K562 (cell line): ENCODE data around the gene RAB5B. TPM values are rescaled to one million over a fixed set of nuclear protein-coding genes. Genes with fewer than 3 reads are reported as not detected.
"Not testable (repeated sequence)": the region's sequence is repeated elsewhere in the genome, so short reads cannot be mapped to it uniquely, and the experiment has no call there.

Experiments
- ATAC-seq: fragments of 200-7000 bp; cut with Tn5 transposase; 3 replicates; pipeline ENCODE4 v1.9.1; 2020; ENCODE audit warnings: moderate library complexity
- BruUV-seq: library from RNA; stranded (reverse); fragments of 400-500 nt; replicated peaks from 2 replicates; lab custom pipeline; 2021; lab: Mats Ljungman, UMichigan
- CTCF ChIA-PET: fragments of 300-600 bp; formaldehyde crosslinking; extraction: SDS; loops from one replicate; lab custom pipeline; 2021; ENCODE audit warnings: low intra/inter-chr PET ratio; lab: Yijun Ruan, JAX
- POLR2A ChIA-PET: fragments of 300-600, 350-650 bp; sonication (Branson Sonifier 250); formaldehyde crosslinking; extraction: SDS; loops from one replicate; lab custom pipeline; 2021; ENCODE audit warnings: antibody characterized with exemption, inconsistent platforms; lab: Yijun Ruan, JAX
- DNase-seq, 4 experiments: peaks; one replicate each; pipeline versions ENCODE4 v3.0.0 to v3.0.0-alpha.2; 2011 to 2018; ENCODE audit warnings: low spot score in 3 of 4, mixed read lengths in 3 of 4; ENCODE audit errors: extremely low read depth in 1 of 4
- FAIRE-seq: peaks from 2 replicates; lab custom pipeline; 2011; peaks lifted over from hg19 to GRCh38; lab: Jason Lieb, UNC
- H2AFZ ChIP-seq: 2 replicates; pipeline ENCODE4 v1.6.0; 2011; ENCODE audit warnings: low read depth, low read length, control low read depth, inconsistent platforms
- H3K27ac ChIP-seq: fragments of 200-600 bp; 3 replicates; pipeline ENCODE4 v1.8.0; 2011; ENCODE audit warnings: low read depth, mild to moderate bottlenecking, control low read depth, inconsistent platforms, low read length, moderate library complexity, mixed read lengths; ENCODE audit errors: extremely low read depth
- H3K27me3 ChIP-seq, 2 experiments: fragments of 300-600 bp in 1 of 2; 2 replicates in 1 of 2; 3 replicates in 1 of 2; pipeline versions ENCODE4 v1.6.0 to v1.8.0; 2011; ENCODE audit warnings: inconsistent platforms in 2 of 2, low read length in 2 of 2, mild to moderate bottlenecking in 1 of 2, mixed read lengths in 1 of 2, moderate library complexity in 1 of 2; ENCODE audit not compliant: control insufficient read depth in 2 of 2, insufficient read depth in 2 of 2
- H3K36me3 ChIP-seq: fragments of 300-600 bp; 3 replicates; pipeline ENCODE4 v1.8.0; 2011; ENCODE audit warnings: mild to moderate bottlenecking, low read length, inconsistent platforms; ENCODE audit not compliant: control insufficient read depth, insufficient read depth
- H3K4me1 ChIP-seq, 2 experiments: fragments of 200-600 bp in 1 of 2; replicated peaks in 1 of 2; 2 replicates in 1 of 2; 3 replicates in 1 of 2; pipeline versions ENCODE4 v1.5.1 to v1.8.0; 2011; ENCODE audit warnings: inconsistent platforms in 2 of 2, low read length in 2 of 2, mild to moderate bottlenecking in 1 of 2, mixed read lengths in 1 of 2, moderate library complexity in 1 of 2; ENCODE audit not compliant: control insufficient read depth in 2 of 2, insufficient read depth in 2 of 2
- H3K4me2 ChIP-seq: 2 replicates; pipeline ENCODE4 v1.6.1; 2011; ENCODE audit warnings: low read length, control low read depth, inconsistent platforms, mixed read lengths; ENCODE audit not compliant: insufficient read depth
- H3K4me3 ChIP-seq: fragments of 200-600 bp; sonication (generic), shearing (Covaris generic); 2 replicates; pipeline ENCODE4 v1.5.1; 2016; ENCODE audit warnings: control low read depth, inconsistent platforms
- H3K79me2 ChIP-seq: fragments of 200-600 bp; 3 replicates; pipeline ENCODE4 v1.8.0; 2011; ENCODE audit warnings: low read length, inconsistent platforms; ENCODE audit not compliant: control insufficient read depth, insufficient read depth
- H3K9ac ChIP-seq, 2 experiments: 2 replicates each; pipeline versions ENCODE4 v1.6.0 to v1.6.1; 2011; ENCODE audit warnings: low read depth in 2 of 2, low read length in 2 of 2, control low read depth in 1 of 2, inconsistent platforms in 1 of 2, mild to moderate bottlenecking in 1 of 2, mixed read lengths in 1 of 2; ENCODE audit not compliant: insufficient read depth in 1 of 2
- H3K9me1 ChIP-seq: one replicate; pipeline ENCODE4 v1.6.0; 2011; ENCODE audit warnings: inconsistent platforms, mild to moderate bottlenecking, low read length, moderate library complexity; ENCODE audit not compliant: control insufficient read depth, insufficient read depth
- H3K9me3 ChIP-seq: replicated peaks from 2 replicates; pipeline ENCODE4 v1.5.1; 2011; ENCODE audit warnings: low read depth, low read length, inconsistent platforms; ENCODE audit not compliant: control insufficient read depth, insufficient read depth
- H4K20me1 ChIP-seq: replicated peaks from 2 replicates; pipeline ENCODE4 v1.6.1; 2011; ENCODE audit warnings: low read length, inconsistent platforms, mixed read lengths; ENCODE audit not compliant: control insufficient read depth, insufficient read depth
- ARID4B ChIP-seq: sonication (generic); formaldehyde crosslinking; IDR thresholded peaks from 2 replicates; pipeline ENCODE4 v1.8.0; 2022; ENCODE audit warnings: mild to moderate bottlenecking, missing genetic modification reagents
- CHD1 ChIP-seq: fragments of 200-600 bp; sonication (generic); IDR thresholded peaks from one replicate; pipeline ENCODE4 v1.6.1; 2012; ENCODE audit warnings: mild to moderate bottlenecking, moderate library complexity, low read length, inconsistent platforms
- EWSR1 ChIP-seq: fragments of 450-650 bp; IDR thresholded peaks from 2 replicates; pipeline ENCODE4 v1.6.1; 2018; ENCODE audit warnings: borderline replicate concordance, mild to moderate bottlenecking, low read depth, moderate library complexity; ENCODE audit not compliant: partially characterized antibody
- PBX2 ChIP-seq, 2 experiments: IDR thresholded peaks in 1 of 2; conservative IDR thresholded peaks in 1 of 2; 2 replicates each; pipeline ENCODE4 v1.6.1; 2016; ENCODE audit warnings: low read depth in 2 of 2, mild to moderate bottlenecking in 1 of 2, missing compliant biosample characterization in 1 of 2, missing genetic modification characterization in 1 of 2, moderate library complexity in 1 of 2
- RB1 ChIP-seq: fragments of 450-650 bp; IDR thresholded peaks from 2 replicates; pipeline ENCODE4 v1.6.1; 2017; ENCODE audit warnings: low read depth, mild to moderate bottlenecking
- RBFOX2 ChIP-seq: fragments of 200-400 bp; formaldehyde crosslinking; IDR thresholded peaks from 2 replicates; pipeline ENCODE4 v1.6.1; 2017; ENCODE audit warnings: low read depth, mild to moderate bottlenecking, low read length, moderate library complexity
- ZNF12 ChIP-seq: sonication (generic); formaldehyde crosslinking; IDR thresholded peaks from 2 replicates; pipeline ENCODE4 v1.4.0; 2020; ENCODE audit warnings: mild to moderate bottlenecking, missing genetic modification reagents
- ZNF253 ChIP-seq: fragments of 250-450 bp; sonication (Bioruptor Pico); conservative IDR thresholded peaks from 2 replicates; pipeline ENCODE4 v1.6.1; 2021; ENCODE audit warnings: mild to moderate bottlenecking
- ZNF586 ChIP-seq: fragments of 450-650 bp; formaldehyde crosslinking; conservative IDR thresholded peaks from 2 replicates; pipeline ENCODE4 v1.4.0; 2020; ENCODE audit warnings: mild to moderate bottlenecking, moderate library complexity
- WGBS: fragments of 100-300 bp; shearing (Covaris generic); methylation state at CpG from one replicate; pipeline ENCODE4 v1.1.6; 2016; ENCODE audit warnings: low coverage, mixed read lengths; ENCODE audit not compliant: insufficient coverage; ENCODE audit errors: missing lambda C conversion rate; 5-methylcytosine and 5-hydroxymethylcytosine counted together
- in situ Hi-C: fragments of 300-500 bp; cut with MboI; formaldehyde crosslinking; loops from 4 replicates; pipeline ENCODE4 v1.15.0; 2018; ENCODE audit warnings: inconsistent platforms, mixed read lengths
- intact Hi-C: fragments of 100-400 bp; cut with micrococcal nuclease; formaldehyde crosslinking; loops from 2 replicates; pipeline ENCODE4 v1.14.2; 2022
- polyA plus RNA-seq, 8 experiments: library from polyadenylated mRNA; depleted of rRNA in 4 of 8; stranded (reverse) in 5 of 8; unstranded in 3 of 8; fragments of >200 nt; fragmentation: Nextera tagmentation in 2 of 8; fragmentation: Illumina TruSeq in 1 of 8; extraction: Ambion mirVana in 2 of 8; extraction: Trizol in 1 of 8; gene quantifications; 2 replicates each; pipeline versions ENCODE4 v1.2.1 to v1.2.3, GENCODE V29; 2011 to 2014; ENCODE audit warnings: inconsistent platforms in 1 of 8, missing spikeins in 1 of 8
- total RNA-seq, 7 experiments: library from RNA; depleted of rRNA in 6 of 7; stranded (reverse); fragments of >200 nt in 6 of 7; fragmentation: Illumina TruSeq in 2 of 7; extraction: Trizol in 2 of 7; gene quantifications; 2 replicates each; pipeline versions ENCODE4 v1.2.1 to v1.2.3, GENCODE V29; 2011 to 2021; ENCODE audit warnings: low replicate concordance in 1 of 7

Gene RAB5B
- total and polyA plus RNA-seq, 9 of the 15 experiments (the other 6 are each of a cell fraction or from before 2014, with no cell fraction given), result 6.8 to 73.8 (median 25.2) TPM

DNA sequence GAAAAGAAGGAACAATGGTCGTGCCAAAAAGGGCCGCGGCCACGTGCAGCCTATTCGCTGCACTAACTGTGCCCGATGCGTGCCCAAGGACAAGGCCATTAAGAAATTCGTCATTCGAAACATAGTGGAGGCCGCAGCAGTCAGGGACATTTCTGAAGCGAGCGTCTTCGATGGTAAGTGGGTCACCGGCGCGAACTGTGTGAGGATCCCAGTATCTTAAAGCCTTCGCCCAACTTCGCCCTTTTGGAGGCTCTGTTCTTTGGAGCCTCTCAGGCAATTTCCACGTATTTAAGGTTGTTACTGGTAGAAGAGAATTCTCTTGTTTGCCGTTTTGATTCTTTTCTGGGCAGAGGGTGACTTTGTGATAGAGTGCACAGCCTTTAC is 68.5 kb downstream of the RAB5B start:
- in situ Hi-C loops, H3K9me3 ChIP-seq: not testable (repeated sequence)

DNA sequence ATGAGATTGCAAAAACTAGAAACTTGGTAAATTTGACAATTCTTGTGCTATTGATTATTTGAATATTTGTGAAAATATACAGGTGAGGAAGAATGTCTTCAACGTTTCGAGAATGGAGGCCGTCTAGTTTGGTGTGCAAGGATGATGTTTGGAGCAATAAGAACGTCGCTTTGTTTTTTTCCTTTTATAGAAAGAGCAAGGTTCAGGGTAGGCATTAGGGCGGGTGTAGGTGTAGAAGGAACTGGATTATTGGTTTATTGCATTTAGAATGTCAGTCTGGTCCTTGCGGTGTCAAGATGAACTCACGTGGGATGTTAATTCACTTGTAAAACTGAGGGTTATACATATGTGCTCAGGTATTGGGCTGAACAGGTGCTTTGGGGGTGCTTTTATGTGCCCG is 69.0 kb downstream of the RAB5B start:
- no TSS peak for BruUV-seq
- no peaks in the 10 kb centered on the region for H3K9me1 ChIP-seq
- FAIRE-seq (no peak), ATAC-seq (no peak), DNase-seq (no peak)
- peak overlapping the region; percentile 83 for H3K4me3 ChIP-seq
- H3K79me2 ChIP-seq, result peaks cover 27% of the 10 kb centered on the region
- H4K20me1 ChIP-seq, result no peaks in the 10 kb centered on the region; the same call in 1 of the 2 replicates
- ChIA-PET POLR2A (no interaction called here), CTCF (no interaction called here)
- WGBS, result 3% methylated on average over 9 of the region's 9 CpGs
- peaks cover 43% of the 10 kb centered on the region for H3K36me3 ChIP-seq
- H3K4me2 ChIP-seq, result peak overlapping the region; percentile 93
- H3K4me1 ChIP-seq, result peaks cover 15 to 20% of the 10 kb centered on the region in 2 experiments; a peak in 4 of 5 replicates
- intact Hi-C loops (loop anchor here (5.0 to 10.0 kb wide), 2 partner anchors 182 to 216 kb away; partner anchors contain the start of genes DNAJC14, NABP2 and RNF41), in situ Hi-C loops (no loop called here)
- H3K9ac ChIP-seq, result peak overlapping the region; percentile 96 to 97; a peak in 3 of 4 replicates
- H3K27me3 ChIP-seq, result no peaks in the 10 kb centered on the region
- no peaks in the 10 kb centered on the region for H3K9me3 ChIP-seq
- H2AFZ ChIP-seq, result no peak overlapping the region
- peak overlapping the region; percentile 98; the same call in 2 of the 3 replicates for H3K27ac ChIP-seq
- TF ChIP-seq PBX2 (CRISPR knock-in tag; IDR thresholded peaks at IDR 0.05; ENCODE audit: low read depth) (no peak), PBX2 (tag; conservative IDR thresholded peaks at IDR 0.05; ENCODE audit: low read depth) (no peak), ZNF586 (CRISPR knock-in tag) (no peak), ARID4B (CRISPR knock-in tag) (no peak), EWSR1 (no peak)

More for the DNA sequence above, 68.5 kb downstream of the RAB5B start:
- H3K9ac ChIP-seq, result peak overlapping the region; percentile 96 to 97
- TF ChIP-seq RBFOX2, result peak; percentile 2; the same call in 1 of the 2 replicates
- TF ChIP-seq ZNF253 (CRISPR knock-in tag), result 0 out of 2 replicates have a peak, but pooled peaks have one; percentile 23
- peak; percentile 89 for TF ChIP-seq CHD1
- 0 out of 2 replicates have a peak, but pooled peaks have one; percentile 4 for TF ChIP-seq RB1
- TF ChIP-seq ZNF12 (CRISPR knock-in tag), result 0 out of 2 replicates have a peak, but pooled peaks have one; percentile 1
- H3K27me3 ChIP-seq, DNase-seq, FAIRE-seq, H3K9me1 ChIP-seq, ATAC-seq, POLR2A ChIA-PET, H4K20me1 ChIP-seq, H2AFZ ChIP-seq: not testable (repeated sequence)
- H3K27ac ChIP-seq, result peak overlapping the region; percentile 98
- WGBS, result 0% methylated on average over 13 of the region's 20 CpGs
- H3K4me3 ChIP-seq, result peak overlapping the region; percentile 83
- H3K79me2 ChIP-seq, result peaks cover 27% of the 10 kb centered on the region
- H3K4me2 ChIP-seq, result peak overlapping the region; percentile 93
- TSS peak; percentile 83 for BruUV-seq
- H3K36me3 ChIP-seq, result peaks cover 46% of the 10 kb centered on the region
- CTCF ChIA-PET, result interaction anchor here (0.5 to 2.1 kb wide), 2 partner anchors 124 to 303 kb away, joined by 3 to 10 read pairs; no protein-coding TSS in a partner anchor
- intact Hi-C loops, result loop anchor here (5.0 to 10.0 kb wide), 2 partner anchors 182 to 215 kb away; partner anchors contain the start of genes DNAJC14, NABP2 and RNF41
- peaks cover 15 to 22% of the 10 kb centered on the region in 2 experiments; a peak in 4 of 5 replicates for H3K4me1 ChIP-seq
